Head of caudate nucleus (tissue), 42 donors: ENCODE results near the gene P2RY8.
"Not testable (repeated sequence)": the region's sequence is repeated elsewhere in the genome, so short reads cannot be mapped to it uniquely, and the experiment has no call there.

Experiments used
- DNase-seq, 42 donors: peaks; one replicate each; pipeline versions ENCODE4 v3.0.0 to v3.0.0-alpha.2; 2020 to 2021; ENCODE audit warnings: mixed read lengths in 7 of 42
- intact Hi-C: fragments of 100-400 bp; cut with DNase I; formaldehyde crosslinking; loops from one replicate; pipeline ENCODE4 v1.15.0; 2022

P2RY8 gene

DNA sequence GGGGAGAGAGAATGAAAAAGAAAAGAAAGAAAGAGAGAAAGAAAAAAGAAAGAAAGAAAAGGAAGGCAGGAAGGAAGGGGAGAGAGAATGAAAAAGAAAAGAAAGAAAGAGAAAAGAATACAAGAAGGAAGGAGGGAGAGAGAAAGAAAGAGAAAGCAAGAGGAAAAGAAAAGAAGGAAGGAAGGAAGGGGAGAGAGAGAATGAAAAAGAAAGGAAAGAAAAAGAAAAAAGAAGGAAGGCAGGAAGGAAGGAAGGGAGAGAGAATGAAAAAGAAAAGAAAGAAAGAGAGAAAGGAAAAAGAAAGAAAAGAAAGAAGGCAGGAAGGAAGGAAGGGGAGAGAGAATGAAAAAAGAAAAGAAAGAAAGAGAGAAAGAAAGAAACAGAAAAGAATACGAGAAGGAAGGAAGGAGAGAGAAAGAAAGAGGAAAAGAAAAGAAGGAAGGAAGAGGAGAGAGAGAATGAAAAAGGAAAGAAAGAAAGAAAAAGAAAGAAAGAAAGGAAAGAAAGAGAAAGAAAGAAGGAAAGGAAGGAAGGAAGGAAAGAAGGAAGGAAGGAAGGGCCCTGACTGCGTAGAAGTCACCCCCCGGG, 15.1 kb upstream of the P2RY8 start:
- DNase-seq = no peak
- intact Hi-C loops = no loop called here

DNA sequence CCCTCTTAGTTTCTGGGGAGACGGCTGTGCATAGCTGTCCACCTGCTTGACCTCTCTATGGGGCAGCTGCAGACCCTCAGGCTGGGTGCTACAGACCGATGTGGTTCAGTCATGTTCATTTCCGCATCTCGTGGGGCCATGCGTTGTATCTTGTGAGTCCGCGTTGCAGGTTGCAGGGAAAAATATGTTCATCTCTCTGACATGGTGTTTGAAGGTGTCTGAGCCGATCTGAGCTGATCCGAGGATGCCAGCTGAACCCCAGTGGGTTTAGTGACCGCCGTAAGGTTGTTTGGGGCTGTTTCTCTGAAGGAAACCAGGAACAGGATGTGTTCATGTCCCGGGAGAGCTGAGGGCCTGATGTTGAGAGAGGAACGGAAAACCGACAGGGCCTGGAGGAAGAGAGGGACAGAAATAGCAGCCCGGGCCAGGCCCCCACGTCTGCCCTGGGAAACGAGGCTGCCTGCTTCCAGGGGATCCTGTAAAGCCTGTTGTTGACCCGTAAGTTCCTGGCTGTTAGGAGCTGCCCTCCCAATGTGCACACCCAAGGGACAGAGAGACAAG, 9.8 kb upstream of the P2RY8 start:
- DNase-seq = peak in 3 of 42 donors; percentile 12 to 28 (median 25)
- intact Hi-C loops = no loop called here

GRCh38 chrX:1545776-1546408, 8.9 kb upstream of the P2RY8 start:
- peak in 2 of 42 donors; percentile 14 to 21 for DNase-seq
- intact Hi-C loops = no loop called here

GRCh38 chrX:1542994-1543725, 6.2 kb upstream of the P2RY8 start:
- intact Hi-C loops = no loop called here
- no peak for DNase-seq

- intact Hi-C loops = not testable (repeated sequence)
- DNase-seq = peak in 1 of 42 donors; percentile 4
Measured at GRCh38 chrX:1539146-1539545, 2.2 kb upstream of the P2RY8 start.

GRCh38 chrX:1537716-1538090, 718 bp upstream of the P2RY8 start:
- DNase-seq, intact Hi-C loops: not testable (repeated sequence)

- DNase-seq = peak in 1 of 42 donors; percentile 13
- intact Hi-C loops = no loop called here
Measured at GRCh38 chrX:1536712-1537030, 314 bp downstream of the P2RY8 start.

DNA sequence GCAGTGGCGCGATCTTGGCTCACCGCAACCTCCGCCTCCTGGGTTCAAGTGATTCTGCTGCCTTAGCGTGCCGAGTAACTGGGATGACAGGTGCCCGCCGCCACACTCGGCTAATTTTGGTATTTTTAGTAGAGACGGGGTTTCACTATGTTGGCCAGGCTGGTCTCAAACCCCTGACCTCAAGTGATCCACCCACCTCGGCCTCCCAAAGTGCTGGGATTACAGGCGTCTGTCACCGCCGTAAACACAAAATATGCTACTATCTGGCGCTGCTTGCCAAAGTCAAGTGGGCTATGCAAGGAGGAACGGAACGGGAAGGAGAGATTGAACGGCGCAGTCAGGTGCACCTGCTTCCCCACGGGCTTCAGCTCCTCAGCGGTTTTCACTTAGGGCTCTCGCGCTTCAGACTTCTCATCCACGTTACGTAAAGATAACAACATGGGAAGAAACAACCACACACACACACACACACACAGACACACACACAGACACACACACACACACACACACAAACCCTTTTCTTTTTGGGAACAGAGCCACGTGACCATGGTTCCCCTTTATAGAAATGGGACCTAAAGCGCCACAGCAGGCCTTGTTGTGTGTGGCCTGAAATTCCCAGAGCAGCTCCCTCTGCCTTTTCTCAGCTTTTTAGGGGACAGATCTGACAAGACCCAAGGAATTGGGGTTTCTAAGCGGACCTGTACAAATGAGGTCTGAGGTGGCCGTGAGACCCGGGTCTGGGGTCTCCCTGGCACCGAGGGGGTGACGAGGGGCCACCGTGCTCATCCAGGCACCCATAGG, 1.5 kb downstream of the P2RY8 start:
- intact Hi-C loops = no loop called here
- DNase-seq = peak in 5 of 42 donors; percentile 8 to 47 (median 27)

DNA sequence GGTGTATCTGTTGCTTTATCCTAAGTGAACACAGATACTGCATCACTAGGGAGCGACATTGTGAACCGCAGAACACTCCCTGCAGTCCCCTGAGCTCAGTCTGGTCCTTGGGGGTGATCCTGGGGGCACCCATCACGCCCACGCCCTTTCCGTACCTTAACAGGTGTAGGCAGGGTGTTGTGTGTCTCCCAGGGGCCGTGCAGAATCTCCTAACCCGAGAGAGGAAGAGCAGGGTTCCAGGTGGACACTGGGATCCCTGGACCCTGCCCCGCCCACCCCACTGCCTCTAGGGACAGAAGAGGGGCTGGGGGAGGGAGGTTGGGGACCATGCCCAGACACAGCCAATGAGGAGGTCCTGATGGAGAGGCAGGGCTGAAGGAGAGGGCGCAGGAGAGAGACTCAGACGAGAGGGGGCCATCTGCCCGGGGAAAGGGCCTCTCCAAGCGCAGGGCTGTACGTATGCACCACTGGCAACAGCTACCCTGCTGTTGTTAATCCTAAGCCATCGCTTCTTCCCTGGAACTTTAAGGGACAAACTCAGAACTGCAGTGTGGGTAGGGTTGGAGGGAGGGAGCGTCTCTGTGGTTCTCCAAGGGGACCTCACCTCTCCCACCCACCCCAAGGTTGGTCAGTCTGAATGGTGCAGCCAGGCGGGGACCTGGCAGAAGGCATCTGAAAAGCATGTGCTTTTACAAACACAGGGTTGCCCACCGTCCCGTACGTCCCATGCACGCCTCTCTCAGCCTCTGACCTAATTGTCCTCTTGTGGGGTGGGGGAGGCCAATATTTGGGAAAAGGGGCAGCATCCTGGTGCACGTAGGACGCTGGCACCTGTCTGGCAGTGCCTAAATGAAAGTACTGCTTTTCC, 2.5 kb downstream of the P2RY8 start:
- intact Hi-C loops = no loop called here
- DNase-seq = peak in 2 of 42 donors; percentile 10 to 33

- no peak for DNase-seq
- intact Hi-C loops = no loop called here
Measured at GRCh38 chrX:1533058-1533457, 3.9 kb downstream of the P2RY8 start.

DNA sequence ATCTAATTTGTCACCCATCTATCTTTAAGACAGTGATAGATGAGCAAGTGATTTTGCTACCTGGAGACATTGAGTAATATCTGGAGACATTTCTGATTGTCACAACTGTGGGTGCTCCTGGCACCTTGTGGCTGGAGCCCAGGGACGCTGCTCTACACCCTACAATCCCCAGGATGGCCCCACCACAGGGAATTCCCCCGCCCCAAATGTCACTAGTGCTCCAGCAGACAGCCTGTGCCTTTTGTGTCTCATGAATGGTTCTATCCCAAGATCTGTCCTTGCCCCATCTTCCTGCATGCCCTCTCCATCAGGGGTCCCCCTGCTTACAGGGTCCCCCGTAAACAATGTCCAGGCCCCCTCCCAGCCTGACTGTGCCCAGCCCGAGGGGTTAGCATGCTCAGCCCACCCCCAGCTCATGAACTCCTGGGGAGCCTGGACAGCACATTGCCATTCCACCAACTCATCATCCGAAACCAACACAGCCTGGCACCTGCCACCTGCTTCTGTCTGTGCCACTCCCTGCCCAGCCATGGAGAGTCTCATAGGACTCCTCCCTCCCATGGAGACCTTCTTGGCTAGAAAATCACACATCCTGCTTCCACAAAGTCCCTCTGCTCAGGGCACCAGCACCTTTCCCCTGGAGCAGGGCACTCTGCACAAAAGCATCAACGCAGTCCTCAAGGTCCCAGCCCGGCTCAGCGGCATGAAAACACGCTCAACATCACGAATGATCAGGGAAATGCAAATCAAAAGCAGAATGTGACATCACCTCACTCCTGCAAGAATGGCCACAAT, 5.7 kb downstream of the P2RY8 start:
- DNase-seq = peak in 1 of 42 donors; percentile 9
- intact Hi-C loops = no loop called here

- DNase-seq = no peak
- intact Hi-C loops = no loop called here
Measured at GRCh38 chrX:1529756-1530155, 7.2 kb downstream of the P2RY8 start.

- intact Hi-C loops = no loop called here
Measured at GRCh38 chrX:1529328-1529727, 7.7 kb downstream of the P2RY8 start.

DNA sequence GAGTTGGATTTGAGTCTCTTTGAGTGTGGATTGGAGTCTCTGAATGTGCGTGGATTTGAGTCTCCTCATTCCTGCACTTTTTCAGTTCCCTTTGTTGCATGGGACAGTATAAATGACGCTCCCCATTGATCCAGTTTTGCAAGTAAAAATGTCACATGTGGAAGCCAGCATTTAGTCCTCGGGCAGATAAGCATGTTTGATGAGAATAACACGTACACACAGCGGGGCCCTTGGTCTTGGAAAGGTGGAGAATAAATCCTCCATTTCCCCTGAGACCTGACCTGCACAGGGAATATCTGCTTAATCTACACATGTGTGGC, 8.1 kb downstream of the P2RY8 start:
- intact Hi-C loops = no loop called here
- DNase-seq = no peak

More at GRCh38 chrX:1529328-1529727, 7.7 kb downstream of the P2RY8 start:
- peak in 1 of 42 donors; percentile 4 for DNase-seq

DNA sequence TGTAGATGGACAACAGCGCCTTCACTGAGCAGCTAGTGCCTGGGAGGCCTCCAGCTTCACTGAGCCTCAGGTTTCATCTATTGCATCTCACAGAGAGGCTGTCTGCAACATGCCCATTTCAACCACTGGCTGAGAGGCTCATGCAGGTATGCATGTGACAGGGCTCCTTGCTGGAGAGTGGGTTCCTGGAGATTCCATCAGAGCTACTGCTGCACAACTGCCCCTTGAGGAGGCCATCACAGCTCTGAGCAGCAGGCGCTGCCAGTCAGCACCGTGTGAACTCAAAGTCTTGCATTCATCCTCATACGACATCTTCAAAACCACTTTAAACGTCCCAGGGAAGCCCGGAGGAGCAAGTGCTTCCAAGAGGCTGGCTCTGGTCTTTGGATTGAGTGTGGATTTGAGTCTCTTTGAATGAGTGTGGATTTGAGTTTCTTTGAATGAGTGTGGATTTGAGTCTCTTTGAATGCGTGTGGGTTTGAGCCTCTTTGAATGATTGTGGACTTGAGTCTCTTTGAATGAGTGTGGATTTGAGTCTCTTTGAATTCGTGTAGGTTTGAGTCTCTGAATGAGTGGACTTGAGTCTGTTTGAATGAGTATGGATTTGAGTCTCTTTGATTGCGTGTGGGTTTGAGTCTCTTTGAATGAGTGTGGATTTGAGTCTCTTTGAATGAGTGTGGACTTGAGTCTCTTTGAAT, 8.7 kb downstream of the P2RY8 start:
- no peak for DNase-seq

DNA sequence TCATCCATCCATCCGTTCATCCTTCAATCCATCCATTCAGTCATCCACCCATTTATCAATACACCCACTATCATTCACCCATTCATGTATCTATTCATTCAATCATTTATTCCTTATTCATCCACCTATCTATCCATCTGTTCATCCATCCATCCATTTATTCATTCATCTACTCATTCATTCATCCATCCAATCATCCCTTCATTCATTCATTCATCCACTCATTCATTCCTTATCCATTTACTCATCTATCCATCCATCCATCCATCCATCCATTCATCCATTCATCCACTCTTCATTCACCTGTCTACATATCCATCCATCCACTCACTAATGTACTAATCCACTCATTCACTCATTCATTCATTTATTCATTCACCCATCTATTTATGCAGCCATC, 9.5 kb downstream of the P2RY8 start:
- intact Hi-C loops = no loop called here
- DNase-seq = no peak

More for the DNA sequence above, 8.7 kb downstream of the P2RY8 start:
- intact Hi-C loops = no loop called here

DNA sequence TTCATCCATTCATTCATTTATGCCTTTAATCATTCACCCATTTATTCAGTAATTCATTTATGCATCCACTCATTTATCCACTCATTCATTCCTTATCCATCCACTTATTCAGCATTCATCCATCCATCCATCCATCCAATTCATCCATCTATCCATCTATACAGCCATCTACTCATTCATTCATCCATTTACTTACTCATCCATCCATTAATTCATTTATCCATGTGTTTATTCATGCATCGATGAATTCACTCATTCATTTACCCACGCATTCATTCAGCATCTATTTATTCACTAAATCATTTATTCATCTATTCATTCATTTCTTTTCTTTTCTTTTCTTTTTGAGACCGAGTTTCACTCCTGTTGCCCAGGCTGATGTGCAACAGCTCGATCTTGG, 10.4 kb downstream of the P2RY8 start:
- intact Hi-C loops = no loop called here
- no peak for DNase-seq
